Endodermal cell (in vitro differentiated cells): ENCODE measurements around the gene AGBL1. TPM values are rescaled to one million over a fixed set of nuclear protein-coding genes. Genes with fewer than 3 reads are reported as not detected.

ENCODE experiments used
- DNase-seq: peaks from one replicate; pipeline ENCODE4 v3.0.0-alpha.2; 2017
- H3K27ac ChIP-seq: 2 replicates; pipeline ENCODE4 v1.5.1; 2013; ENCODE audit warnings: mild to moderate bottlenecking, low read depth, low read length, moderate library complexity
- H3K27me3 ChIP-seq: 2 replicates; pipeline ENCODE4 v1.6.1; 2013; ENCODE audit warnings: mild to moderate bottlenecking, low read length, moderate library complexity; ENCODE audit not compliant: insufficient read depth, control insufficient read depth, poor library complexity, severe bottlenecking
- H3K36me3 ChIP-seq: 2 replicates; pipeline ENCODE4 v1.7.0; 2013; ENCODE audit warnings: mild to moderate bottlenecking, low read length, moderate library complexity; ENCODE audit not compliant: control insufficient read depth, insufficient read depth
- H3K4me1 ChIP-seq: one replicate; pipeline ENCODE4 v1.7.0; 2013; ENCODE audit warnings: low read length; ENCODE audit not compliant: control insufficient read depth, insufficient read depth
- H3K4me3 ChIP-seq: 2 replicates; pipeline ENCODE4 v1.5.1; 2013; ENCODE audit warnings: mild to moderate bottlenecking, low read length, moderate library complexity
- H3K9ac ChIP-seq: 2 replicates; pipeline ENCODE4 v1.6.1; 2013; ENCODE audit warnings: mild to moderate bottlenecking, low read length, moderate library complexity; ENCODE audit not compliant: poor library complexity, severe bottlenecking; ENCODE audit errors: extremely low read depth
- H3K9me3 ChIP-seq: 2 replicates; pipeline ENCODE4 v1.6.1; 2013; ENCODE audit warnings: mild to moderate bottlenecking, low read length, moderate library complexity; ENCODE audit not compliant: control insufficient read depth
- H3K27ac Mint-ChIP-seq: 2 replicates; pipeline ENCODE4 v1.8.0; 2020; ENCODE audit warnings: mixed read lengths
- H3K27me3 Mint-ChIP-seq: 2 replicates; pipeline ENCODE4 v1.8.0; 2021; ENCODE audit warnings: mild to moderate bottlenecking, mixed read lengths; ENCODE audit not compliant: insufficient read depth
- H3K36me3 Mint-ChIP-seq: 2 replicates; pipeline ENCODE4 v1.8.0; 2020; ENCODE audit warnings: low read depth, mixed read lengths
- H3K4me1 Mint-ChIP-seq: 2 replicates; pipeline ENCODE4 v1.8.0; 2020; ENCODE audit warnings: mixed read lengths
- H3K4me3 Mint-ChIP-seq: 2 replicates; pipeline ENCODE4 v1.8.0; 2020; ENCODE audit warnings: mild to moderate bottlenecking, moderate library complexity, mixed read lengths
- H3K9me3 Mint-ChIP-seq: 2 replicates; pipeline ENCODE4 v1.8.0; 2020; ENCODE audit warnings: mild to moderate bottlenecking, mixed read lengths
- WGBS, 2 experiments: methylation state at CpG; one replicate each; pipeline versions ENCODE4 v1.1.5 to v1.1.7; 2013; ENCODE audit warnings: missing lambda C conversion rate in 2 of 2, mixed read lengths in 1 of 2; ENCODE audit not compliant: insufficient coverage in 1 of 2, insufficient read length in 1 of 2; 5-methylcytosine and 5-hydroxymethylcytosine counted together
- total RNA-seq, 2 donors: library from RNA; stranded (reverse); fragmentation: NEBNext Ultra II Directional in 1 of 2; extraction: Animal tissue kit (Norgen Biotek cat#: 25700) in 1 of 2; gene quantifications; 2 replicates in 1 of 2; 3 replicates in 1 of 2; pipeline ENCODE4 v1.2.1, GENCODE V29; 2021
- TF ChIP-seq, protein P1 (sequence below): fragments of 200-600 bp; sonication (generic); conservative IDR thresholded peaks from 2 replicates; pipeline ENCODE4 v1.5.0; 2021; ENCODE audit warnings: antibody characterized with exemption, mild to moderate bottlenecking

The AGBL1 gene
- total RNA-seq, 2 donors from 2014 or later: 0.07 to 0.11 TPM

DNA sequence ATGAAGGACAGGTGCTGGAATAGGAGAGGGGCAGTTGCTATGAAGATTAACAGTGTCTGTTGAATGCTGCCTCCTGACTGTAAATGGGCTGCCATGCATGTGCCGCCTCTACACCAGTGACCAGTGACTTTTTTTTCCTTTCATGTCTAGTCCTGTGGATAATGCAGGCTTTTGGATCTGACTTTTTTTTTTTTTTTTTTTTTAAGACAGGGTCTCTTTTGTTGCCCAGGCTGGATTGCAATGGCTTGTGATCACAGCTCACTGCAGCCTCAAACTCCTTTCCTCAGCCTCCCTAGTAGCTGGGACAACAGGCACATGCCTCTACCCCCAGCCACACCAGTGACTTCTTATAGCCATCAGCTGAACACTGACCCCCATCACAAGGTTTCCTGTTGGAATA is 41.2 kb upstream of the AGBL1 start:
- no peaks in the 10 kb centered on the region for H3K9me3 ChIP-seq
- H3K9me3 Mint-ChIP-seq: no peaks in the 10 kb centered on the region
- no peak overlapping the region for H3K9ac ChIP-seq
- no peaks in the 10 kb centered on the region for H3K36me3 ChIP-seq
- no peaks in the 10 kb centered on the region for H3K27me3 ChIP-seq
- H3K4me1 ChIP-seq: no peaks in the 10 kb centered on the region
- H3K27me3 Mint-ChIP-seq: no peaks in the 10 kb centered on the region
- H3K4me3 Mint-ChIP-seq: no peak overlapping the region
- H3K4me3 ChIP-seq: no peak overlapping the region
- H3K27ac Mint-ChIP-seq: no peak overlapping the region
- DNase-seq: no peak
- TF ChIP-seq, protein P1, sequence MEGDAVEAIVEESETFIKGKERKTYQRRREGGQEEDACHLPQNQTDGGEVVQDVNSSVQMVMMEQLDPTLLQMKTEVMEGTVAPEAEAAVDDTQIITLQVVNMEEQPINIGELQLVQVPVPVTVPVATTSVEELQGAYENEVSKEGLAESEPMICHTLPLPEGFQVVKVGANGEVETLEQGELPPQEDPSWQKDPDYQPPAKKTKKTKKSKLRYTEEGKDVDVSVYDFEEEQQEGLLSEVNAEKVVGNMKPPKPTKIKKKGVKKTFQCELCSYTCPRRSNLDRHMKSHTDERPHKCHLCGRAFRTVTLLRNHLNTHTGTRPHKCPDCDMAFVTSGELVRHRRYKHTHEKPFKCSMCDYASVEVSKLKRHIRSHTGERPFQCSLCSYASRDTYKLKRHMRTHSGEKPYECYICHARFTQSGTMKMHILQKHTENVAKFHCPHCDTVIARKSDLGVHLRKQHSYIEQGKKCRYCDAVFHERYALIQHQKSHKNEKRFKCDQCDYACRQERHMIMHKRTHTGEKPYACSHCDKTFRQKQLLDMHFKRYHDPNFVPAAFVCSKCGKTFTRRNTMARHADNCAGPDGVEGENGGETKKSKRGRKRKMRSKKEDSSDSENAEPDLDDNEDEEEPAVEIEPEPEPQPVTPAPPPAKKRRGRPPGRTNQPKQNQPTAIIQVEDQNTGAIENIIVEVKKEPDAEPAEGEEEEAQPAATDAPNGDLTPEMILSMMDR: no peak
- WGBS, 2 experiments: 94 to 100% methylated on average over 1 of the region's 1 CpG
- H3K4me1 Mint-ChIP-seq: peaks cover 5% of the 10 kb centered on the region
- H3K36me3 Mint-ChIP-seq: no peaks in the 10 kb centered on the region
- no peak overlapping the region for H3K27ac ChIP-seq

DNA sequence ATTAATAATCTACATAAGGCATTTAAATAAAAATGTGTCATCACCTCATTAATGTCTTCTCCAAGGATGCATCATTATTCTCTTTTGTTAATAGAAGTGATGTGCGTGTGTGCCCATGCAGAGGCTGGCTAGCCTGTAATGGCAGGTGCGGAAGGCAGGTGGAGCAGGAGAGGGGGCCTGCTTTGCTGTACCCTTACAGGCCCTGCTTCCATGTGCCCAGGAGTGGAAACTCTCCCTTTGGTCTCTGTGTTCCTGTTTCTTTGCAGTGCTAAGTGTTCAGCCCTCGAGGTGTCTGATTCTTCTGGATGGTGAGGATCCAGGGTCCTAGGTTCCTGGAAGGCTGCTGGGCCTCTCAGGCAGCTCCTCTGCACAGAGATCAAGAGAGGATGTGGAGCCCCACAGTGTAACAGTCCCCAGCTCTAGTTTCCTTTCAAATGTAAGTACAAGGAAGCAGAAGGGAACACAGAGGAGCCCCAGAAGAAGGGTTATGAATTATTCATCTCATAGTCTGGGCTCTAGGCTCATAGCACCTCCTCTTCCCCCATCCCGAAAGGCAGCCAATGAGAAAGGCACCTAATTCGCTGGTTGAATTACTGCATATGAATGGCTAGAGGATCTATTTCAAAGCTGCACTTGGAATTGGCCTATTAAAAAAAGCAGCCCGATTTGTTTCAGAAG is 39.2 kb upstream of the AGBL1 start:
- TF ChIP-seq, protein P1: peak; percentile 82
- Histone ChIP-seq H3K9ac (no peak overlapping the region), H3K27me3 (no peaks in the 10 kb centered on the region), H3K36me3 (no peaks in the 10 kb centered on the region), H3K4me3 (no peak overlapping the region), H3K4me1 (no peaks in the 10 kb centered on the region), H3K9me3 (no peaks in the 10 kb centered on the region), H3K27ac (peak overlapping the region; percentile 16)
- H3K4me1 Mint-ChIP-seq: peaks cover 13% of the 10 kb centered on the region
- H3K4me3 Mint-ChIP-seq: no peak overlapping the region
- no peaks in the 10 kb centered on the region for H3K36me3 Mint-ChIP-seq
- DNase-seq: peak; percentile 77
- H3K9me3 Mint-ChIP-seq: no peaks in the 10 kb centered on the region
- H3K27me3 Mint-ChIP-seq: no peaks in the 10 kb centered on the region
- 74 to 84% methylated on average over 3 to 6 of the region's 6 CpGs for WGBS, 2 experiments
- H3K27ac Mint-ChIP-seq: no peak overlapping the region

GRCh38 chr15:86041399-86041798 is 38.3 kb upstream of the AGBL1 start:
- Histone ChIP-seq H3K4me1 (no peaks in the 10 kb centered on the region), H3K9ac (no peak overlapping the region), H3K36me3 (no peaks in the 10 kb centered on the region), H3K4me3 (no peak overlapping the region), H3K27ac (no peak overlapping the region), H3K9me3 (no peaks in the 10 kb centered on the region), H3K27me3 (no peaks in the 10 kb centered on the region)
- WGBS, 2 experiments: 59 to 62% methylated on average over 6 of the region's 6 CpGs
- TF ChIP-seq, protein P1: no peak
- H3K36me3 Mint-ChIP-seq: no peaks in the 10 kb centered on the region
- no peak overlapping the region for H3K4me3 Mint-ChIP-seq
- no peak overlapping the region for H3K27ac Mint-ChIP-seq
- no peaks in the 10 kb centered on the region for H3K27me3 Mint-ChIP-seq
- no peaks in the 10 kb centered on the region for H3K9me3 Mint-ChIP-seq
- H3K4me1 Mint-ChIP-seq: peaks cover 13% of the 10 kb centered on the region
- no peak for DNase-seq
